GM18499 (cell line): ENCODE results near the gene KCTD19.

ENCODE experiments used
- ATAC-seq: cut with Tn5 transposase; IDR thresholded peaks from one replicate; pipeline ENCODE4 v1.9.1; 2021; ENCODE audit warnings: moderate number of reproducible peaks; ENCODE audit not compliant: insufficient read depth, unreplicated experiment

Gene KCTD19

DNA sequence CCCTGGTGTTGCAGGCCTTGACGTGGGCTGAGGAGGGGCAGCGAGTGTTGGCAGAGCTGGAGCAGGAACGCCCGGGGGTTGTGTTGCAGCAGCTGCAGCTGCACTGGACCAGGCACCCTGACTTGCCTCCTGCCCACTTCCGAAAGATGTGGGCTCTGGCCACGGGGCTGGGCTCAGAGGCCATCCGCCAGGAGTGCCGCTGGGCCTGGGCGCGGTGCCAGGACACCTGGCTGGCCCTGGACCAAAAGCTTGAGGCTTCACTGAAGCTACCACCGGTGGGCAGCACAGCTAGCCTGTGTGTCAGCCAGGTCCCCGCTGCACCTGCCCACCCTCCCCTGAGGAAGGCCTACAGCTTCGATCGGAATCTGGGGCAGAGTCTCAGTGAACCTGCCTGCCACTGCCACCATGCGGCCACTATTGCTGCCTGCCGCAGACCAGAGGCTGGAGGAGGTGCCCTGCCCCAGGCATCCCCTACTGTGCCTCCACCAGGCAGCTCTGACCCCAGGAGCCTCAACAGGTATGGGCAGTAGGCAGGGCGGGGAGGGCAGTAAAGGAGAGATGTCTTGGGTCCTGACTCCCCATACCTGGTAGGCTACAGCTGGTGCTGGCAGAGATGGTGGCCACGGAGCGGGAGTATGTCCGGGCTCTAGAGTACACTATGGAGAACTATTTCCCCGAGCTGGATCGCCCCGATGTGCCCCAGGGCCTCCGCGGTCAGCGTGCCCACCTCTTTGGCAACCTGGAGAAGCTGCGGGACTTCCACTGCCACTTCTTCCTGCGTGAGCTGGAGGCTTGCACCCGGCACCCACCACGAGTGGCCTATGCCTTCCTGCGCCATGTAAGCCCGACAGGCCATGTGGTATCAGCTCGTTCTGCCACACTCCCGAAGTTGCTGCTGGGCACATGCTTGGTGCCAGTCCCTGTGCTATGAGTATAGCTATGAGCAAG, 41.6 kb downstream of the KCTD19 start:
- ATAC-seq: no peak

DNA sequence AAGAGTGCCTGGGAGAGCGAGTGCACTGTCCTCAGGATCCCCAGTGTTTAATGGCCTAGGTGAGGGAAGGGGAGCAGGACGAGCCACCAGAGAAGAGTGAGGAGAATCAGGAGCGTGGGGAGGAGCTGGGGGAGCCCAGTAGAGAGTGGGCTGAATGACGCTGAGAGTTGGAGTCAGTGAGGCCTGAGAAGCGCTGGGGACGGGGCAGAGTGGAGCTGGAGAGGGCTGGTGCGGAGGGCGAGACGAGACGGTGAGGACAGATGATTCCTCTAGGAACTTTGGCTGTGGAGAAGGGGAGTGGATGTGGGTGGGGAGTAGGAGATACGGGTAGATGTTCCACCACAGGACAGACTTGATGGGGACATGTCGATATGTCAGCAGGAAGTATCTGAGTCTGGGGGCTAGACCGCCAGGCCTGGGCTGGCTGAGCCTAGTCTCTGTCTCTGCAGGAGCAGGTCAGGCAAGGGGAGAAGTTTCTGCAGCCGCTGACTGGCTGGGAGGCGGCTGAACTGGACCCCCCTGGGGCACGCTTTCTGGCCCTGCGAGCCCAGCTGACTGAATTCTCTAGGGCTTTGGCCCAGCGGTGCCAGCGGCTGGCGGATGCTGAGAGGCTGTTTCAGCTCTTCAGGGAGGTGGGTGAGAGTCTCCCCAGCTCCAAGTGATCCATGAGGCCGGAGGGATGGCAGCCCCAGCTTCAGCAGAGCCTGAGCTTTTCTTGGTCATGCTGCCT, 42.5 kb downstream of the KCTD19 start:
- no peak for ATAC-seq

- ATAC-seq: no peak
Observed at GRCh38 chr16:67283039-67283825, 43.3 kb downstream of the KCTD19 start.

DNA sequence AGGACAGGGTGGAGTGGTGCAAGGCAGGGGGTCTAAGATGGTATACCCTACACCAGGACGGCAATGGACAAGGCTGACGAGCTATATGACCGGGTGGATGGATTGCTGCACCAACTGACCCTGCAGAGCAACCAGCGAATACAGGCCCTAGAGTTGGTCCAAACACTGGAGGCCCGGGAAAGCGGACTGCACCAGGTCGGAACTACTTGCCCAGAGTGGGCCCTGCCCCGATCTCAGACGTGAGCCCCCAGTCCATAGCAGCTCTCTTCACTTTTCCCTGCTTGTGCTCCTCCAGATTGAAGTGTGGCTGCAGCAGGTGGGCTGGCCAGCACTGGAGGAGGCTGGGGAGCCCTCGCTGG, 44.1 kb downstream of the KCTD19 start:
- ATAC-seq: no peak

GRCh38 chr16:67281536-67282446, 44.8 kb downstream of the KCTD19 start:
- no peak for ATAC-seq

DNA sequence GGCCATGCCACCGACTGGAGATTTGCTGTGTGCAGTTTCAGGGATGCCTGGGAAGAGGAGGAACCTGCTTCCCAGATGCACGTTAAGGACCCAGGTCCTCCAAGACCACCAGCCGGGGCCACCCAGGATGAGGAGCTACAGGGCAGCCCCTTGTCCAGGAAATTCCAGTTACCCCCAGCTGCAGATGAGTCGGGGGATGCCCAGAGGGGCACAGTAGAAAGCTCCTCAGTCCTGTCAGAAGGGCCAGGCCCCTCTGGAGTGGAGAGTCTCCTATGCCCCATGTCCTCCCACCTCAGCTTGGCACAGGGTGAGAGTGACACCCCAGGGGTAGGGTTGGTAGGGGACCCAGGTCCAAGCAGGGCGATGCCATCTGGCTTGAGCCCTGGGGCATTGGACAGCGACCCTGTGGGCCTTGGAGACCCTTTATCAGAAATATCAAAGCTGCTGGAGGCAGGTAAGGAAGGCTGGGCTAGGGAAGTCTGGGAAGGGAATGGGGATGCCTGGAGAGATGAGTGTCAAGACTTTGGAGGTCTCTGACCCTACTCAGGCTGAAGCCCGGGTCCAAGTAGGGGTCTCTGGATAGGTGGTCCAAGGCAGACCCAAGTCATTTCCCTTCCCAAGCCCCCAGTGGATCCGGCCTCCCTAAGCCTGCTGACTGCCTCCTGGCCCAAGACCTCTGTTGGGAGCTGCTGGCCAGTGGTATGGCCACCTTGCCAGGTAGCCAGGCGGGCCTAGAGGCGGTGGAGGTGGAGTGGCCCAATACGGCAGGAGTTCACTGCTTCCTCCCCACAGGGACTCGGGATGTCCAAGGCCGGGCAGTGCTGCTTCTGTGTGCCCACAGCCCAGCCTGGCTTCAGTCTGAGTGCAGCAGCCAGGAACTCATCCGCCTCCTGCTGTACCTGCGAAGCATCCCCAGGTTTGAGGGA, 46.2 kb downstream of the KCTD19 start:
- ATAC-seq: no peak

DNA sequence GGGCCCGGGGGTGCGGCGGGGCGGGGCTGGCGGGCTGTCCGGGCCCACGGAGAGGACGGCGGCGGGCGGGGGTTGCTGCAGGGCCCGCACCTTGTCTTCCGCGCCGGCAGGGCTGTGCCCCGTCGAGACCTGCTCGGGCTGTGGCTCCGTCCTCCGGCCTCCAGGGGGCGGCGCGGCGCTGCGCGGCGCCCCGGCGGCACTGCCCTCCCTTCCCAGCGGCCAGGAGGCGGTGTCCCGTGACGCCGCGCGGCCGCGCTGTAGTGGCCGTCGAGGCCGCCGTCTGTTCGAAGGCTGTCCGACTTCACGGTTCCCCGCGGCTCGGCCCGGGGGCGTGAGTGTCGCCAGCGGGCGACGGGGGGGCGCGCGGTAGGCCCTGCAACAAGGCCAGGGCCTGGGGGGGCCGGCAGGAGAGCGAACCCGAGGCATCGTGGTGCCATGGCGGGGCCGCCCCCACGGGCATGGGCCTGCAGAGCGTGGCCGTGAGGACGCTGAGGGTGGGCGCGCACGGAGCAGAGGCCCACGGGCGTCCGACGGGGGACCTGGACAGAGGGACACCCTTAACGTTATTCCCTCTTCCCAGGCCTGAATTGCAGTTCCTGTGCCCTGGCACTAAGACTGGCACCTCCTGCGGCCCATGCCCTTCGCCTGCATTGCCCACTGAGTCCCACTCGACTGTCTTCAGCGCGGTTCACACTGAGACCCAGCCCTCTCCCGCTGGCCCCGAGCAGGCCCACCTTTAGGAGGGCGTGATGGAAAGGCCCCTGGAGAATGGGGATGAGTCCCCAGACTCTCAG, 47.0 kb downstream of the KCTD19 start, which contains the start of gene PLEKHG4:
Gene PLEKHG4 (plus strand): TSS at position 237 of the 794 bp plus-strand sequence. CDS start 513 bp downstream, at position 750.
- no peak for ATAC-seq

GRCh38 chr16:67278773-67279295, 47.7 kb downstream of the KCTD19 start:
- no peak for ATAC-seq

GRCh38 chr16:67277999-67278772, 48.4 kb downstream of the KCTD19 start:
- no peak for ATAC-seq

DNA sequence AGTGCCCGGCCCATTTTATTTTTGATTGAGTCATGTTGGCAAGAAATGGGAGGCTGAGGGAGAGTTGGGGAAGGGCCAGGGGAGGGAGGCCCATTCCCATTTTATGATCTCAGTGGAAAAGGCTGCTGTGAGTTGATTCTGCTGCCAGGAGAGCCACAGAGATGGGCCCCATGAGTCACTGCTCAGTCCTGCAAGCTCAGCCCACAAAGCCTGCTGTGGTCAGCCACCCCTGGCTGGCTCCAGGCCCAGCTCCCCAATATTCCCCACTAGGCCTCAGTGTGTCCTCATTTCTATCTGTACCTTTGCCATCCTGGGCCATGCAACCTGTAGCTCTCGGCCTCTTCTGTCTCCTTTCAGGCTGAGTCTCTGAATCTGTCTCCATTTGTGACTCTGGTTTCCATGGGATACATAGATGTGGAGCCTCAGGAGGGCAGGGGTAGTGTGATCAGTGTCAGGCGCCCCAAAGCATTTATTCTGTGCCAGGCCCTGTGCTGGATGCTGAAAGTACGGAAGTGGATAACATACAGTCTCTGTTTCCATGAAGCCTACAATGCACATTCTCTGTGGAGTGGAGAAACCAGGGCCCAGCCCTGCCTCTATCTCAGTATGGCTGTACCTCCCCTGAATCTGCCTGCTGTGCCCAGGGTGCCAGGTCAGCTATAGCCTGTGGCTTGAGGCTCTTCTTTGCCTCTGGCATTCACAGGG, 49.1 kb downstream of the KCTD19 start:
- ATAC-seq: no peak

DNA sequence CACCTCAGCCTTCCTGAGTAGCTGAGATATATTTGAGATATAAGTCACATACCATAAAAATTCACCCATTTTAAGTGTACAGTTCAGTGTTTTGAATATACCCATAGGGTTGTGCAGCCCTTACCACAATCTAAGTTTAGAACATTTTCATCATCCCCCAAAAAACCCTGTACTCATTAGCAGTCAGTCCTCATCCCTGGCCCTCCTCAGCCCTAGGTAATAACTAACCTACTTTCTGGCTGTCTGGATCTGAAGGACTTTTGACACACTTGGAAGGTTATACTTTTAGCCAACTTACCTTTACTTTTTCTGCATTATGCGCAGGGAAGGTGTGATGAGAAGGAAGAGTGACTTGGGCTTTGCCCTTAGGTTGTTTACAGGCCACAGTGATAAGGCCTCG, 51.2 kb downstream of the KCTD19 start:
- ATAC-seq: no peak

DNA sequence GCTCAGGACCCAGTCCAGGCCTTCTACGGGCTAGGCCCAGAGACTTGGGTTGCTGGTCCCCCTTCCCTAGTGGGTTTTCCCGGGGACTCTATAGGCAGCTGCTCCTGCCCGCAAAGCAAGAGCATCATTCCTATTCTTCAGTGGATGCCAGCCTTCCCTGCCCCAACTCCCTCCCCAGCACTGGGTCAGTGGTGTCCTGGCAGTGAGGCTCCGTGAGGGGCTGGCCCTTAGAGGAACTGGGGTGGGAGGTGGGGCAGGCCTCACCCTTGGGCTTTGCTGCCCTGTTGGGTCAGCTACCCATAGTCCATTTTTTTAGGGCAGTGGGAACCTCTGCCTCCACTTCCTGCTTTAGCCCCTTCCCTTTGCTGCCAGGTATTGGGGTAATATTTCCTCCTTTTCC, 55.1 kb downstream of the KCTD19 start:
- ATAC-seq: no peak

DNA sequence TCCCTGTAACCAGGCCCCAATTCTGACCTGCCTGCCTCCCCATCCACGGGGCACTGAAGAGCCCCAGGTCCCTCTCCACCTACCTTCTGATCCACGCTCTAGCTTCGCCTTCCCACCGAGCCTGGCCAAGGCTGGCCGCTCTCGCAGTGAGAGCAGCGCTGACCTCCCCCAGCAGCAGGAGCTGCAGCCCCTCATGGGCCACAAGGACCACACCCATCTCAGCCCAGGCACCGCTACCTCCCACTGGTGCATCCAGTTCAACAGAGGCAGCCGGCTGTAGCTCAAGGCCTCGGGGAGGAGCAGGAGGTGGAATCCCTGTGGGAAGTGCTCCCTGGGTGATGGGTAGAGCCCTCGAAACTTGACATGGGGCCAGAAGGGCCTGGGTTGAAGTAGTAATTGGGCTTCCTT, 55.6 kb downstream of the KCTD19 start:
- ATAC-seq: no peak

DNA sequence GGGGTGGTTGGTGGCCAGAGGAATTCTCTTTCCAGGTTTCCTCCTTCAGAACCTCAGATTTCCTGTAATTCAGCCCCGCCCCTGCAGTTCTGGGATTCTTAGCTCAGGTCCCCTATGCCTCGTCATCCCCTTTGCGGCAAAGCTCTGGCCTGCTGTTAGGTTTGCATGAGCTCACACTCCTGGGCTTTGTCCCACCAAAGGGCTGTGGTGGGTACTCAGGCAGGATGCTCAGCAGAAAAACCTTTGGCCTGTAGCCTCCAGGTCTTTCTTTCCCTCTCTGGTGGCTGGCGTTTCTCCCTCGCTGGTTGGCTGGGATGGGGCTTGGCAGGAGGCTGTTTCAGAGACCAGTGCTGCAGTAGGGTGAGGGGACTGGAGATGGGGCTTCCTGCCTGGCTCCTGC, 56.8 kb downstream of the KCTD19 start:
- ATAC-seq: no peak

- ATAC-seq: no peak
Observed at GRCh38 chr16:67268136-67268579, 58.4 kb downstream of the KCTD19 start.

DNA sequence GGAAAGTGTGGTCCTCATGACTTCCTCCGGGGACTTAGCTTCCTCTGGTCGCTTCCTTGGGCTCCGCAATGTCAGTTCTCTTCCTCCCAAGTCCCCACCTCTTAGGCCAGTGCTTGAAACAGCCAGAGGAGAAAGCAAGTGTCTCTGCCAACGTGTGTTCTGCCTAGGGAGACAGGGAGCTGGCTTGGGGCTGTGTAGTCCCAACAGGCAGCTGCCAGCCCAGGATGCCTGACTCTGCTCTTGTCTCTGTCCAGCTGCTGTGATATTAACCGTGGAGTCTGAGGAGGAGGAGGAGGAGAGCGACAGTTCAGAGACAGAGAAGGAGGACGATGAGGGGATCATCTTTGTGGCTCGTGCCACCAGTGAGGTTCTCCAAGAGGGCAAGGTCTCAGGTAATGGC, 60.7 kb downstream of the KCTD19 start:
- ATAC-seq: no peak
